ENCODE measurements around the gene IL13RA2.

IL13RA2 gene

DNA sequence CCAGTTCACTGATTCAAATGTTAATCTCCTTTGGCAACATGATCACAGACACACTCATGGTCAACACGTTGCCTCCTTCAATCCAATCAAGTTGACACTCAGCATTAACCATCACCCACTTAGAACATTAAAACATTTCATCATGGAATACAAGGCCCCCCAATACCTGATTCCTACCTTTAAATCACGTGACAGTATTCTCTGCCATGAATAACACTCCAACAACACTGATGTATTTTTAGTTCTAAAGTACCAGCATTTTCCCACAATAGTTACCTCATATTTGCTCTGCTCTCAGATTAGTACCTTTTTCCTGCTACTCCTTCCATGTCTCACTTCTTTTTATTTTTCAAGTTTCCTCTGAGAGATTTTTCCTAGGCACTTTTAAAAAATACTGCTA is 19.6 kb downstream of the IL13RA2 start:
- no peak for DNase-seq (ENCODE audit: low read depth, low spot score)

DNA sequence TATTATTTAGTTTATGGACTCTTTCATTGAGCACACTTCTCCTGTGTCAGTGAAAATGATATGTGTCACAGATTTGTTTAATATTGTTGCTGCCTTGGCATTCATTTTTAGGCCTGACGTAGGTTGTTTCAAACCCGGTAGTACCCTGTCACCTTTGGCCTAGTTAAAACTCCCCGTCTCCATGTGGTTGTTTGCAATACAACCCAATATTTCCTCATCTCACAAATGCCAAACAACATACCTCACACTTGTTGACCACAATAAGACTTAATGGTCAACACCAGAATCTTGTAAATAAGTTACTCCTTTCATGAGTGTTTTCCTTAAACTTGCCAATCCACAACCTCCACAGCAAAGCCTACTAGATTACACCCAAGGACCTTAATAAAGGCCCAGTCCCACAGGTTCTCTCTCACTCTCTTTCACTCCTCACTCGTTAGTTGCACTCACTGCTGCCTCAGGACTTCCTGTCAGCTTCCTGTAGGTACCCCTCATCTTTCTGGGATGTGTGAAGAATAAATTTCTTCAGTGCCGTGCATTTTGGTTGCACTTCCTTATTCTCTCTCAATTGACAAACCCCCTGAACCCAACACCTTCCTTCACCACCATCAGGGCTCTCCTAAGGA is 31.3 kb downstream of the IL13RA2 start:
- no peak for DNase-seq (ENCODE audit: low read depth, low spot score)

DNA sequence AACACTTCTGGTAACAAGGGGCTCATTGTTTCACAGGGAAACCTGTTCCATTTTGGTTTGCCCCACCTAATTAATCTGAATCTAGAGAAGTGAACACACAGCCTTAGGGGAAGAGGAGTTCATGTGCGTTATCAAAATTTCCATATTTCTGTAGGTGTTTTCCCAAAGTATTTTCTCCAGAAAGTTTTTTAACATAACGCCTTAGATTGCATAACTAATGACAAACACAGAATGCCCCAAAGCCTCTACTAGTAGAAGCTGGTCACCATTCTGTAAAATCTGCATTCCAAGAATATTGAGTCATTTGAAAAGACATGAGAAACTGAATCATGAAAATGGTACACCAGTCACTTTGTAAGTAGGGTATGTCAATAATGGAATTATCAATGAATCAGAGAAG is 41.1 kb downstream of the IL13RA2 start:
- DNase-seq (ENCODE audit: low read depth, low spot score), result no peak

DNA sequence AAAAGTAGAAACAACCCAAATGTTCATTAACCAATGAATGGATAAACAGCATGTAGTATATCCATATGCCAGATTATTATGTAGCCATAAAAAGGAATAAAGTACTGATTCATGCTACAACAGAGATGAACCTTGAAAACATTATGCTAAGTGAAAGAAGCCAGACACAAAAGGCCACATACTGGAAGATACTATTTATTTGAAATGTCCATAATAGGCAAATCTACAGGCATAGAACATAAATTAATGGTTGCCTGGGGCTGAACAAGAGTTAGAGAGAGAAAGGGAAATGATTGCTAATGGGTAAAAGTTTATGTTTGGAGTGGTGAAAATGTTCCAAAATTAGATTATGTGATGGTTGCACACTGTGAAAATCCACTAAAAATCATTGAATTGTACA is 44.4 kb downstream of the IL13RA2 start:
- DNase-seq (ENCODE audit: low read depth, low spot score), result no peak

DNA sequence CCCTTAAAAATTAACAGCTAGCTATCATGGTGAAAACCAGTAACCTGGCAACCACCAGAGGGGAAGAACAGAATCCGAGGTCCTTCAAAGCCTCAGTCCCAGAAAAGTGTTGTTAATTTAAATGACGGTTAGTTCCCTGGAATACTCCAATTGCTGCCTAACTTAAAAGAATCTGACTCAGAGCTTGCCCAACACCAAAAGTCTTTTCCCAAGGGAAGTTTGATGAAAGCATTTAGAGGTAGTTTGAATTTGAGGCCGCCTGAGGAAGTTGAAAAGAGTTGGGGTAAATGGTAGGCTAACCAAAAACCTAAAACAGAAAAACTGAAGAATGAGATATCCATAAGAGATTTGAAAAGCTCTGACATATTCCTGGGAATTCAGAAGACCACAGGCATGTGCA is 46.6 kb downstream of the IL13RA2 start:
- DNase-seq (ENCODE audit: low read depth, low spot score), result no peak

DNA sequence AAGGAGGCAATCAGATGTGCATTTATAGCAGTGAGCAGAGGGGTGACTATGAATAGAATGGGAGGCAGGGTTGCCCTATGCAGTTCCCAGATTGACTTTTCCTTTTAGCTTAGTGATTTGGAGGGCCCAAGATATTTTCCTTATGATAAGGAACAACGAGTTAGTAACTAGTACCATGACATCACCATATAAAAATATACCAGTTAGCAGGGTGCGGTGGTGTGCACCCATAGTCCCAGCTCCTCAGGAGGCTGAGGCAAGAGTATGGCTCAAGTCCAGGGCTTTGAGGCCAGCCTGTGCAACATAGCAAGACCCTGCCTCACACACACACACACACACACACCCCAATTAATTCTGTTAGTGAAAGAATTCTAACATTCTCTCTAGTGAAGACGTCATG is 53.0 kb downstream of the IL13RA2 start:
- DNase-seq (ENCODE audit: low read depth, low spot score), result no peak

DNA sequence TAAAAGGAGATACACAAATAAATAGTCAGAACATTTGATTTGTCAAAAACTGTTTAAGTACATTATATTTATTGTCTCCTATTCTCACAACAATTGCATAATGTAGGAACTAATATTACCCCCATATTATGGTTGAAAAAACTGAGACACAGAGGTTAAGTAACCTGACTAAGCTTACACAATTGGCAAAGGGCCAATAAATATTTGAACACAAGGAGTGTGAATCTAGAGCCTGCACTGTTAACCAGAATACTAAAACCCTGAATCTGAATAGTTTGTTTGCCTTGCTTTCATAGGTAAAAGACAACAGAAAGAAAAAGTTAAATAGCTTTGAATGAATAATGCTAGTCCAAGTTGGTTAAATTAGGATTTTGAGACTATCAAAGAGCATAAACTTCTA is 55.2 kb downstream of the IL13RA2 start:
- no peak for DNase-seq (ENCODE audit: low read depth, low spot score)

DNA sequence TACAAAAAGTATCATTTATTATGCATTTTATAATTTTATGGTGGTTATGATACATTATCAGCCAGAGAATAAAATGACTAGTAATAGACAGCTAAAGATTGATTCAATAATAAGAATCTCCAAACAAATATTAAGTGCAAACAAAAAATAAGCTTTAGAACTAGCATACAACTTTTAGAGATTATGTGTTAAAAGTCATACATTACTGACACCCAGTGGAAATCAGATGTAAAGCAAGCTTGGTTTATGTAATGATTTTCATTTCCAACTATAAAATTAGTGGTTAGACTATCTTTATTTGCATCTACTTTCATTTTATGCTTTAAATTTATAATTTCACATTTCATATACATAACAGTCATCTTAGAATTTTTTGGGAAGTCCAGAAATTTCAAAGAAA is 57.7 kb downstream of the IL13RA2 start:
- no peak for DNase-seq (ENCODE audit: low read depth, low spot score)

Data from activated CD4-positive, CD25-positive, alpha-beta regulatory T cell treated with anti-CD3 and anti-CD28 coated beads, Interleukin-2, amount 50 U/mL, for 16 hours (primary cell).